ENCODE results near the gene ASCL2. TPM values are rescaled to one million over a fixed set of nuclear protein-coding genes. Genes with fewer than 3 reads are reported as not detected.

Gene ASCL2
- total RNA-seq, 1 donor from 2014 or later = not detected

DNA sequence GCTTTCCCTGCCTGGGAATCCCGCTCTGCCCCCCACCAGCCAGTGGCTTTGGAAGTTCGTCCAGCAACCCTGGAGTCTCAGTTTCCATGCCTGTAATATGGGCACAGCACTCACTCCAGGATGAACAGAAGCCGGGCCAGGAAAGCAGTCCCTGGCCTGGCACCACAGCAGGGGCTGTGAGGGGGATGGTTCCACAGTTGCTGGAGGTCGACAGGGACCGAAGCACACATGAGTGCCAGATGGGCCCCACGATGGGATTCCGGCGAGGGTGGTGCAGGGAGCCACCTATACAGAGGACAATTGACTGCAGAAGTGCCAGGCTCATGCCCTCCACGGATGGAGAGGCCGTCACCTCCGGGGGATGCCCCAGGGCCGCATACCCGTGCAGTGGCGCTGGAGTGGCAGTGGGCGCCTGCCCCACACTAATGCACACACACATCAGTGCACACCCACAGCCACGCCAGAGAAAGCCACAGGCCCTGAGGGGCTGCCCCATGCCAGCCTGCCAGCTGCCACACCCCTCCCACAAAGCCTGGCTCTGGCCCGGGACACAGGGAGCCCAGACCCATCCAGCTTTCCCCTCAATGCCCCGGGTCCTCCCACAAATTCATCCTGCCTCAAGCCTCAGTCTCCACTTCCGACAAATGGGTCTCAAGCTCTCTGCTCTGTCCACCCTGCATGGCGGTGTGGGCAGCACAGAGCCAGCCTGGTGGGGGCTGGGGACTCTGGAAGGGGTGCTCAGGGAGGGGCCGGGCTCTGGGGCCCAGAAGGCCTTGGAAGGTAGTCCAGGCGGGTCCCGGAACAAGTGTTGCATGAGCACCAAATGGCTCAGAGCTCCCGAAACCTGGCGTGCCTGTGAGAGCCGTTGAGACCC lies 9.7 kb downstream of the ASCL2 start:
- no peak for TF ChIP-seq CTCF (IDR thresholded peaks at IDR 0.05; ENCODE audit: borderline replicate concordance)
- intact Hi-C loops (cut with micrococcal nuclease) = no loop called here

DNA sequence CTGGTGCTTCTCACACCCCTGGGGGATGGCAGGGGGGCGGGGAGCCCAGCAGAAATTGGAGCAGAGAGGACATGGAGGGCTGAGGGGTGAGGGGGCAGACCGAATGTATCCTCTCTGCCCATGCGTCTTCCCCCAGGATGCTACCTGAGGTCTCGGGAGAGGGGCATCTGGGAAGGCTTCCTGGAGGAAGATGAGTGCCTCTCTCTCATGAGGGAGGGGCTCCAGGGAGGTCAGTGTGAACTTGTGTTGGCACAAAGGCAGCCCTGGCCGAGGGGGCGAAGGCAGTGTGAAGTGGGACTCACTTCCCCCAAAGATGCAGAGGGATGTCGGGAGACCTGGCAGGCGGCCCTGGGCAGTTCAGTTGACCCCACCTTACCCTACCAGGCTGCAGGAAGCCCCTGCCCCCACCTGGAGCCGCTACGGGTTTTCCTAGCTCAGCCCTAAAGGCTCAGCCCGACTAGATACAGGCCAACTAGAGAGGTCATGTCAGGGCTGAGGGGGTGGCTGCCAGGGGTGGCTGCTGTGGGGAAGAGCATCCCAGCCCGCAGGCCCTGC lies 10.4 kb downstream of the ASCL2 start:
- Histone ChIP-seq H3K9me3 (replicated peaks) (peaks cover 9% of the 10 kb centered on the region), H3K4me1 (no peaks in the 10 kb centered on the region), H3K36me3 (no peaks in the 10 kb centered on the region), H3K27me3 (ENCODE audit: low read depth) (peaks cover 52% of the 10 kb centered on the region), H3K27ac (replicated peaks) (no peak overlapping the region), H3K4me3 (no peak overlapping the region)
- TF ChIP-seq CTCF (IDR thresholded peaks at IDR 0.05; ENCODE audit: borderline replicate concordance) = no peak
- intact Hi-C loops (cut with micrococcal nuclease) = no loop called here
- DNase-seq = no peak

More for the DNA sequence above, 9.7 kb downstream of the ASCL2 start:
- no peaks in the 10 kb centered on the region for H3K36me3 ChIP-seq
- no peaks in the 10 kb centered on the region for H3K4me1 ChIP-seq
- DNase-seq = no peak
- H3K27me3 ChIP-seq (ENCODE audit: low read depth) = peaks cover 52% of the 10 kb centered on the region
- H3K4me3 ChIP-seq = no peak overlapping the region
- peaks cover 1% of the 10 kb centered on the region for H3K9me3 ChIP-seq (replicated peaks)
- H3K27ac ChIP-seq (replicated peaks) = no peak overlapping the region

DNA sequence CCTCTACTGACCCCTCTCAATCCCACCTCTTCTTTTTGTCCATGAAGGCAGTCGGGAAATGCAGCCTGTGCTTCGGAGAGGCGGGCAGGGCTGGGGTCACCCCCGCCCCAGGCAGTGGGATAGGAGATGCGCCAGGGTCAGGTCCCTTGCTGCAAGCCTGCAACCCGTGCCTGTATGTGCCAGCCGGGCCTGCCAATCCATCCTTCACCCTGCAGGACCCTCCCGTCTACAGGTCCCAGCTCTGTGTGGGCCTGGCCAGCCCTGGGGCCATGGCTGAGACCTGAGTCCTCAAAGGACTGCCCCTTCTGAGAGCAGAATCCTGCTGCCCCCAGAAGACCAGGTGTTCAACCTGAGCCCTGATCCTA lies 10.9 kb downstream of the ASCL2 start:
- H3K27ac ChIP-seq (replicated peaks) = no peak overlapping the region
- H3K4me3 ChIP-seq = no peak overlapping the region
- peaks cover 14% of the 10 kb centered on the region for H3K9me3 ChIP-seq (replicated peaks)
- intact Hi-C loops (cut with micrococcal nuclease) = no loop called here
- no peak for TF ChIP-seq CTCF (IDR thresholded peaks at IDR 0.05; ENCODE audit: borderline replicate concordance)
- peaks cover 52% of the 10 kb centered on the region for H3K27me3 ChIP-seq (ENCODE audit: low read depth)
- H3K4me1 ChIP-seq = no peaks in the 10 kb centered on the region
- H3K36me3 ChIP-seq = no peaks in the 10 kb centered on the region
- no peak for DNase-seq

- peaks cover 21% of the 10 kb centered on the region for H3K9me3 ChIP-seq (replicated peaks)
- H3K27me3 ChIP-seq (ENCODE audit: low read depth) = peaks cover 52% of the 10 kb centered on the region
- DNase-seq = no peak
- H3K4me1 ChIP-seq = no peaks in the 10 kb centered on the region
- TF ChIP-seq CTCF (IDR thresholded peaks at IDR 0.05; ENCODE audit: borderline replicate concordance) = no peak
- H3K36me3 ChIP-seq = no peaks in the 10 kb centered on the region
- no peak overlapping the region for H3K4me3 ChIP-seq
- intact Hi-C loops (cut with micrococcal nuclease) = no loop called here
- H3K27ac ChIP-seq (replicated peaks) = no peak overlapping the region
These were observed 11.6 kb downstream of the ASCL2 start for GRCh38 chr11:2258501-2259465.

DNA sequence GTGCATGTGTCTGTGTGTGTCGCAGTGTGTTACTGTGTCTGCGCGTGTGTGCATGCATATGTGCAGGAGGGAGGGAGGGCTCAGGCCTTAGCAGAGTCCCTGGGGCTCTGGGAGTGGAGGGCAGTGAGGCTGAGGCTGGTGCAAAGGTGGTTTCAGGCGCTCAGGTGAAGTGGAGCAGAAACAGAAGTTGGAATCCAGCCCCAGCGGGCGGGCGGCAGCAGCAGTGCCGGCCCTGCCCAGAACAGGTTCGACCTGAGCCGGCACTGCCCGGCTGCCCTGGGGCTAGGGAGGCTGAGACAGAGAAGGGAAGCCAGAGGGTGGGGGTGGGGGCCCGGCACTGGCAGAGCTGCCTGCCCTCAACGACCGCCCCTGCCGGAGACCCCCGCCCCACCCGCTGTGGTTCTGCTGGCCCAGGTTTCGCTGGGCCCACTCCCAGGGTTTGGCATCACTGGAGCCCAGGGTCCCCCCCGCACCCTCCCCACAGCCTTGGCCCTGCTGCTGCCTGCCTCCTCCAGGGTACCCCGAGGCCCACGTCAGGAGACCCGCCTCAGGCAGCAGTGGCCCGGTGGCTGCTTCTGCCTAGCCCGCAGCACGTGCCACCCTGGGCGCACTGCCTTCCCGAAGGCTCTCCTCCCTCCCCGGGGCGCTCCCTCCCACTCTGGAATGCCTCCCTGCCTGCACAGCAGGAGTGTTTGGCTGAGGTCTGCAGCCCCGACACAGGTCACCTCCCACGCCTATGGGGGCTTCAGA lies 13.3 kb downstream of the ASCL2 start:
- H3K27ac ChIP-seq (replicated peaks) = no peak overlapping the region
- H3K36me3 ChIP-seq = no peaks in the 10 kb centered on the region
- DNase-seq = no peak
- intact Hi-C loops (cut with micrococcal nuclease) = no loop called here
- H3K27me3 ChIP-seq (ENCODE audit: low read depth) = peaks cover 36% of the 10 kb centered on the region
- no peak for TF ChIP-seq CTCF (IDR thresholded peaks at IDR 0.05; ENCODE audit: borderline replicate concordance)
- peaks cover 23% of the 10 kb centered on the region for H3K9me3 ChIP-seq (replicated peaks)
- H3K4me1 ChIP-seq = no peaks in the 10 kb centered on the region
- no peak overlapping the region for H3K4me3 ChIP-seq

Data from left ventricle myocardium inferior (tissue), 1 donor.